Right atrium auricular region (tissue), 2 donors: ENCODE measurements around the gene GAGE12J. TPM values are rescaled to one million over a fixed set of nuclear protein-coding genes. Genes with fewer than 3 reads are reported as not detected.
"Not testable (repeated sequence)": the region's sequence is repeated elsewhere in the genome, so short reads cannot be mapped to it uniquely, and the experiment has no call there.

ENCODE experiments used
- DNase-seq: peaks from one replicate; pipeline ENCODE4 v3.0.0-alpha.2; 2019; ENCODE audit warnings: low spot score
- H3K27ac ChIP-seq, 2 donors: fragments of 200-600 bp; sonication (generic); 1 replicate in 1 of 2; 2 replicates in 1 of 2; pipeline ENCODE4 v1.5.1; 2016 to 2019
- H3K27me3 ChIP-seq, 2 donors: fragments of 200-600 bp; sonication (generic); one replicate each; pipeline versions ENCODE4 v1.5.1 to v1.6.0; 2017 to 2019
- H3K36me3 ChIP-seq: fragments of 200-600 bp; sonication (generic); one replicate; pipeline ENCODE4 v1.5.1; 2016
- H3K4me1 ChIP-seq, 2 donors: fragments of 200-600 bp; sonication (generic); one replicate each; pipeline versions ENCODE4 v1.5.1 to v1.6.0; 2017 to 2019
- H3K4me3 ChIP-seq, 2 donors: fragments of 200-600 bp; sonication (generic); 1 replicate in 1 of 2; 2 replicates in 1 of 2; pipeline ENCODE4 v1.5.1; 2017 to 2019; ENCODE audit warnings: mild to moderate bottlenecking in 1 of 2, moderate library complexity in 1 of 2
- H3K9me3 ChIP-seq, 2 donors: fragments of 200-600 bp; sonication (generic); one replicate each; pipeline ENCODE4 v1.5.1; 2019
- CTCF ChIP-seq, 2 donors: fragments of 200-600 bp; sonication (generic); IDR thresholded peaks; one replicate each; pipeline ENCODE4 v1.5.1; 2019; ENCODE audit warnings: antibody characterized with exemption in 2 of 2
- total RNA-seq, 2 donors: library from RNA; depleted of rRNA; stranded (reverse); fragments of >200 nt; gene quantifications; one replicate each; pipeline ENCODE4 v1.1.0, GENCODE V29; 2016

The GAGE12J gene
- total RNA-seq, 2 donors from 2014 or later = not detected

- TF ChIP-seq CTCF (IDR thresholded peaks at IDR 0.05) = no peak
- peak overlapping the region; percentile 25 to 43 for H3K4me3 ChIP-seq
- DNase-seq = peak; percentile 60
- no peaks in the 10 kb centered on the region for H3K36me3 ChIP-seq
- no peaks in the 10 kb centered on the region for H3K9me3 ChIP-seq
- peak overlapping the region; percentile 37 to 46 for H3K27ac ChIP-seq
- H3K4me1 ChIP-seq = no peaks in the 10 kb centered on the region
- H3K27me3 ChIP-seq = no peaks in the 10 kb centered on the region
Measured at GRCh38 chrX:49308604-49309269, 13.1 kb upstream of the GAGE12J start.

- H3K36me3 ChIP-seq = no peaks in the 10 kb centered on the region
- H3K9me3 ChIP-seq = no peaks in the 10 kb centered on the region
- no peaks in the 10 kb centered on the region for H3K4me1 ChIP-seq
- H3K27me3 ChIP-seq = no peaks in the 10 kb centered on the region
- H3K27ac ChIP-seq = peak overlapping the region; percentile 37 to 46
- peak; percentile 52 for DNase-seq
- no peak for TF ChIP-seq CTCF (IDR thresholded peaks at IDR 0.05)
- peak overlapping the region; percentile 25 to 43 for H3K4me3 ChIP-seq
Measured at GRCh38 chrX:49309401-49309981, 12.3 kb upstream of the GAGE12J start.

GRCh38 chrX:49310371-49310770, 11.5 kb upstream of the GAGE12J start:
- no peaks in the 10 kb centered on the region for H3K27me3 ChIP-seq
- DNase-seq = peak; percentile 54
- H3K4me3 ChIP-seq = no peak overlapping the region
- TF ChIP-seq CTCF (IDR thresholded peaks at IDR 0.05) = no peak
- H3K4me1 ChIP-seq = no peaks in the 10 kb centered on the region
- H3K9me3 ChIP-seq = no peaks in the 10 kb centered on the region
- H3K27ac ChIP-seq = no peak overlapping the region
- no peaks in the 10 kb centered on the region for H3K36me3 ChIP-seq

GRCh38 chrX:49312176-49312575, 9.7 kb upstream of the GAGE12J start:
- H3K4me3 ChIP-seq = no peak overlapping the region
- no peaks in the 10 kb centered on the region for H3K27me3 ChIP-seq
- H3K36me3 ChIP-seq = no peaks in the 10 kb centered on the region
- no peaks in the 10 kb centered on the region for H3K4me1 ChIP-seq
- H3K27ac ChIP-seq = no peak overlapping the region
- H3K9me3 ChIP-seq = no peaks in the 10 kb centered on the region
- TF ChIP-seq CTCF (IDR thresholded peaks at IDR 0.05) = no peak
- no peak for DNase-seq

- Histone ChIP-seq H3K4me3 (no peak overlapping the region), H3K9me3 (no peaks in the 10 kb centered on the region), H3K27ac (no peak overlapping the region), H3K27me3 (no peaks in the 10 kb centered on the region), H3K36me3 (no peaks in the 10 kb centered on the region), H3K4me1 (no peaks in the 10 kb centered on the region)
- no peak for DNase-seq
- TF ChIP-seq CTCF (IDR thresholded peaks at IDR 0.05) = no peak
Measured at GRCh38 chrX:49316085-49316484, 5.8 kb upstream of the GAGE12J start.

- H3K27ac ChIP-seq, H3K27me3 ChIP-seq, H3K36me3 ChIP-seq, H3K4me1 ChIP-seq, H3K4me3 ChIP-seq, DNase-seq, H3K9me3 ChIP-seq: not testable (repeated sequence)
Measured at GRCh38 chrX:49322266-49322665, 429 bp downstream of the GAGE12J start.

GRCh38 chrX:49323735-49324134, 1.9 kb downstream of the GAGE12J start:
- not testable (repeated sequence) for H3K27me3 ChIP-seq, DNase-seq, H3K4me1 ChIP-seq, H3K36me3 ChIP-seq, H3K4me3 ChIP-seq, H3K27ac ChIP-seq, H3K9me3 ChIP-seq

GRCh38 chrX:49330421-49330820, 8.6 kb downstream of the GAGE12J start:
- not testable (repeated sequence) for H3K4me3 ChIP-seq, H3K27me3 ChIP-seq, H3K9me3 ChIP-seq, H3K27ac ChIP-seq, H3K36me3 ChIP-seq, H3K4me1 ChIP-seq
- peak; percentile 52 for DNase-seq

GRCh38 chrX:49331282-49331681, 9.4 kb downstream of the GAGE12J start, which contains the start of gene GAGE13:
GAGE13 (plus strand) TSS chrX:49331582; CDS start chrX:49332738, 1,156 bp downstream.
- not testable (repeated sequence) for H3K36me3 ChIP-seq, H3K27ac ChIP-seq, H3K4me1 ChIP-seq, H3K4me3 ChIP-seq, H3K9me3 ChIP-seq, H3K27me3 ChIP-seq, DNase-seq

GRCh38 chrX:49331841-49332240, 10.0 kb downstream of the GAGE12J start:
- H3K27me3 ChIP-seq, H3K36me3 ChIP-seq, H3K4me1 ChIP-seq, H3K27ac ChIP-seq, DNase-seq, H3K4me3 ChIP-seq, H3K9me3 ChIP-seq: not testable (repeated sequence)
